Measurements from ENCODE around the gene BMPR2.
"Not testable (repeated sequence)": the region's sequence is repeated elsewhere in the genome, so short reads cannot be mapped to it uniquely, and the experiment has no call there.

The BMPR2 gene

DNA sequence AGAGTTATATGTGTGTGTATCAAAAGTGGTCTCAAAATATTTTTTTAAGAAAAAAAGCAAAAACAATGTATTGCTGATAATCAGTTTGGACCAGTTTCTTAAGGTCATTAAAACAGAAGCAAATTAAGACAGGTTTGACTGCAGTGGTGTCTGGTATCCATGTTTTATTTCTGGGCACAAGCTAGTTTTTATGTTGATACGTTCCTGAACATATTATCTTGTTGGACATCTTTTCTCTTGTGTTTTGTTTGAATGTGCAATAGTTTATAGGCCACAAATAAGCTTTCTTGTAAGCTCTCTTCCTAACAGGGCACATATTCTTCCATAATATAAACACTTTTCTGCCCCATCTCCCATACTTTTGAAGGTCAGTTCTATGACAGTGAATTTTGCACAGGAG, 184.1 kb downstream of the BMPR2 start:
- no peak for DNase-seq (ENCODE audit: low read depth)

DNA sequence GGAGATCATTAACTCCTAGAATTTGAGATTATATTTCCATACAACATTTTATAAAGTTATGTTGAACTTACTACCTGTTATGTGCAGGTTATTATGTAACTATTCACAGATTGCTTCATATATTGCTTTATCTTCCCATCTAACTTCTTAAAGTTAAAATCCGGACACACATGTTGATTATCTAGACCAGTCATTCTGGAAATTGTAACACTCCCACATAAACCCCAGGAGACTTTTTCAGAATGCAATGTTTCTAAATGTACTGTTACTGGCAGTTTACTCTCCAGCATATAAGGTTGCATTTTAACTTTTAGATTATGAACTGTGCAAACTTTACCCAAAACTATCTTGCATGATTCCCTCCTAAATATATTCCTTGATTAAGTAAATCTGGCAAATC, 188.1 kb downstream of the BMPR2 start:
- no peak overlapping the region for H3K4me3 ChIP-seq (ENCODE audit: low read length)
- TF ChIP-seq, protein P1, sequence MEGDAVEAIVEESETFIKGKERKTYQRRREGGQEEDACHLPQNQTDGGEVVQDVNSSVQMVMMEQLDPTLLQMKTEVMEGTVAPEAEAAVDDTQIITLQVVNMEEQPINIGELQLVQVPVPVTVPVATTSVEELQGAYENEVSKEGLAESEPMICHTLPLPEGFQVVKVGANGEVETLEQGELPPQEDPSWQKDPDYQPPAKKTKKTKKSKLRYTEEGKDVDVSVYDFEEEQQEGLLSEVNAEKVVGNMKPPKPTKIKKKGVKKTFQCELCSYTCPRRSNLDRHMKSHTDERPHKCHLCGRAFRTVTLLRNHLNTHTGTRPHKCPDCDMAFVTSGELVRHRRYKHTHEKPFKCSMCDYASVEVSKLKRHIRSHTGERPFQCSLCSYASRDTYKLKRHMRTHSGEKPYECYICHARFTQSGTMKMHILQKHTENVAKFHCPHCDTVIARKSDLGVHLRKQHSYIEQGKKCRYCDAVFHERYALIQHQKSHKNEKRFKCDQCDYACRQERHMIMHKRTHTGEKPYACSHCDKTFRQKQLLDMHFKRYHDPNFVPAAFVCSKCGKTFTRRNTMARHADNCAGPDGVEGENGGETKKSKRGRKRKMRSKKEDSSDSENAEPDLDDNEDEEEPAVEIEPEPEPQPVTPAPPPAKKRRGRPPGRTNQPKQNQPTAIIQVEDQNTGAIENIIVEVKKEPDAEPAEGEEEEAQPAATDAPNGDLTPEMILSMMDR (conservative IDR thresholded peaks at IDR 0.05; ENCODE audit: low read depth, low read length) = no peak
- DNase-seq (ENCODE audit: low read depth) = no peak

More for the DNA sequence above, 184.1 kb downstream of the BMPR2 start:
- TF ChIP-seq, protein P1 (conservative IDR thresholded peaks at IDR 0.05; ENCODE audit: low read depth, low read length) = no peak
- H3K4me3 ChIP-seq (ENCODE audit: low read length) = no peak overlapping the region

DNA sequence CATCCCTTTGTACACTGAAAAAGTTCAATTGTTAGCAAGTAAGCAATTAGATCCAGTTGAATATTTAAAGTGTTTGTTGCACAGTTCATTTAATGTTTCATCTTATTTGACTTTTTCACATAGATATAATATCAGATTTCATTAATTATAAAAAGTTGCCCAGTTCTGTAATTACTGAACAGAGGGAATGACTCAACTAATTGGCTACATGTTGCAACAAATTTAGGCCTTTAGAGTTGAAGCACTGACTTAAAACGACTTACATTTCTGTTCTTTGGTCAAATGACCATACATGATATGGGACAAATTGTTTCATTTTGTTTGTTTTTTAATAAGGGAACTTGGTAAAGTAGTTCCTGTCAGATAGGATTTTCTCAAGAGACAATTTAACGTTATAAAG, 190.2 kb downstream of the BMPR2 start:
- no peak overlapping the region for H3K4me3 ChIP-seq (ENCODE audit: low read length)
- DNase-seq (ENCODE audit: low read depth) = no peak
- TF ChIP-seq, protein P1 (conservative IDR thresholded peaks at IDR 0.05; ENCODE audit: low read depth, low read length) = no peak

DNA sequence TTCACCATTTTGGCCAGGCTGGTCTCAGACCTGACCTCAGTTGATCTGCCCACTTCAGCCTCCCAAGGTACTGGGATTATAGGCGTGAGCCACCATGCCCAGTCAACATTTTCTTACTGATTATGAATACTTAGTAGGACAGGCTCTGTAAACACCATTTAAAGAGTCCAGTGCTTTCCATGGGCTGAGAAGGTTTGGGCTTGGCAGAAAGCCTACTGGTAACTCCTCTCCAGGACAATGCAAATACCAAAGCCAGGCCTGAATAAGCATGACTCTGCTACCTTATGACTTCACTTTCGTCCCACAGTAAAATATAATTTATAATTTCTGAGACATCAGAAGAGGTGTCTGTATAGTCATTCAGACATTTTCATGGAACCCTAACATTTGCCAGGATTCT, 198.4 kb downstream of the BMPR2 start:
- TF ChIP-seq, protein P1 (conservative IDR thresholded peaks at IDR 0.05; ENCODE audit: low read depth, low read length) = no peak
- H3K4me3 ChIP-seq (ENCODE audit: low read length) = no peak overlapping the region
- DNase-seq (ENCODE audit: low read depth) = no peak

DNA sequence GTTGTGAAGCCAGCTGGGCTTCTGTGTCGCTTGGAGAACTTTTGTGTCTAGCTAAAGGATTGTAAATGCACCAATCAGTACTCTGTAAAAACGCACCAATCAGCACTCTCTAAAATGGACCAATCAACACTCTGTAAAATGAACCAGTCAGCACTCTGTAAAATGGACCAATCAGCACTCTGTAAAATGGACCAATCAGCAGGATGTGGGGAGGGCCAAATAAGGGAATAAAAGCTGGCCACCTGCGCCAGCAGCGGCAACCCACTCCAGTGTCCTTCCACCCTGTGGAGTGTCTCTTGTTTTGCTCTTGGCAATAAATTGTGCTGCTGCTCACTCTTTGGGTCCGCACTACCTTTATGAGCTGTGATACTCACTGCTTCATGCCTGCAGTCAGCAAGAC, 199.1 kb downstream of the BMPR2 start:
- H3K4me3 ChIP-seq (ENCODE audit: low read length); DNase-seq (ENCODE audit: low read depth): not testable (repeated sequence)

DNA sequence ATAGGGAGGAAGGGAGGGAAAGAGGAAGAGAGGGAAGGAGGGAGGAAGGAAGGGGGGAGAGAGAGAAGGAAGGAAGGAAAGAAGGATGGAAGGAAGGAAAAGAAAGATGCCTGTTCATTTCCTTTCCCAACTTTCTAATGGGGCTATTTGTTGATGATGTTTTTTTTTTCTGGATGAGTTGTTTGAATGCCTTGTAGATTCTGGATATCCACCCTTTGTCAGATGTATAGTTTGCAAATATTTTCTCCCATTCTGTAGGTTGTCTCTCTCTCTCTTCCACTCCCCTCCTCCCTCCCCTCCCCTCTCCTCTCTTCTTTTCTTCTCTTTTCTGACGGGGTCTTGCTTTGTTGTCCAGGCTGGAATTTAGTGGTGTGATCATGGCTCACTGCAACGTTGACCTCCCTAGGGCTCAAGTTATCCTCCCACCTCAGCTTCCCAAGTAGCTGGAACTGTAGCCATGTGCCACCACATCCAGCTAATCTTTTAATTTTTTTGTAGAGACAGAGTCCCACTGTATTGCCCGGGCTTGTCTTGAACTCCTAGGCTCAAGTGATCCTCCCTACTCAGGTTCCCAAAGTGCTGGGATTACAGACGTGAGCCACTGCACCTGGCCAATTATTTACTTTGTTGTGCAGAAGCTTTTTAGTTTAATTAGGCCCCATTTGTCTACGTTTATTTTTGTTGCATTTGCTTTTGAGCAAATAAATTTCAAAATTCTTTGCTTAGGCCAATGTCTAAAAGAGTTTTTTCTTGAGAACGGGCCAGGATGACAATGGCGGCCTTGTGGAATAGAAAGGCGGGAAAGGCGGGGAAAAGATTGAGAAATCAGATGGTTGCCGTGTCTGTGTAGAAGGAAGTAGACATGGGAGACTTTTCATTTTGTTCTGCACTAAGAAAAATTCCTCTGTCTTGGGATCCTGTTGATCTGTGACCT, 201.4 kb downstream of the BMPR2 start:
- H3K4me3 ChIP-seq (ENCODE audit: low read length) = no peak overlapping the region
- no peak for DNase-seq (ENCODE audit: low read depth)
- TF ChIP-seq, protein P1 (conservative IDR thresholded peaks at IDR 0.05; ENCODE audit: low read depth, low read length) = no peak

DNA sequence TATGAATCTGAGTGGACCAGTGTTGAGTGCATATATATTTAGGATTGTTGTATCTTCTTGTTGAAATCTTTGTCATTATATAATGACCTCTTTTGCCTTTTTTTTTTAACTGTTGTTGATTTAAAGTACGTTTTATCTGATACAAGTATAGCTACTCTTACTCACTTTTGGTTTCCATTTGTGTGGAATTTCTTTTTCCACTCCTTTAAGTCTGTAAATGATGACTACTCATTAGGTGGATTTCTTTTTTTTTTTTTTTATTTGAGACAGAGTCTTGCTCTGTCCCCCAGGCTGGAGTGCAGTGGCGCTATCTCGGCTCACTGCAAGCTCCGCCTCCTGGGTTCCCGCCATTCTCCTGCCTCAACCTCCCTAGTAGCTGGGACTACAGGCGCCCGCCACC, 206.7 kb downstream of the BMPR2 start:
- not testable (repeated sequence) for DNase-seq (ENCODE audit: low read depth); H3K4me3 ChIP-seq (ENCODE audit: low read length)

DNA sequence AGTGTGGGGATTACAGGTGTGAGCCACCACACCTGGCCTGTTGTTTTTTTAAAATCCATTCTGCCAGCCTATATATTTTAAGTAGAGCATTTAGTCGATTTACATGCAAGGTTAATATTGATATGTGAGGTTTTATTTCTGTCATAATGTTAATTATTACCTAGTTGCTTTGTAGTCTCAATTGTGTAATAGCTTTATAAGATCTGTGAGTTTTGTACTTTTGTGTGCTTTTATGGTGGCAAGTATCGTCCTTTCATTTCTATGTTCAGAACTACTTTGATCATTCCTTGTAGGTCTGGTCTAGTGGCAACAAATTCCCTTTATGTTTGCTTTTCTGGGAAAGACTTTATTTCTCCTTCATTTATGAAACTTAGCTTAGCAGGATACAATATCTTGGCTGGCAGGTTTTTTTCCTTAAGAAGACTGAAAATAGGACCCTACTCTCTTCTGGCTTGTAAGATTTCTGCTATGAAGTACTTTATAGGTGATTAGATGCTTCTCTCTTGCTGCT, 207.6 kb downstream of the BMPR2 start:
- DNase-seq (ENCODE audit: low read depth) = no peak
- no peak overlapping the region for H3K4me3 ChIP-seq (ENCODE audit: low read length)
- TF ChIP-seq, protein P1 (conservative IDR thresholded peaks at IDR 0.05; ENCODE audit: low read depth, low read length) = no peak
